Heart left ventricle (tissue), 13 donors: ENCODE data around the gene KCTD5.

Experiments used
- CTCF ChIP-seq, 12 donors: fragments of 200-600 bp; sonication (generic) in 4 of 12; IDR thresholded peaks; one replicate each; pipeline versions ENCODE4 v1.5.0 to v1.8.0; 2018 to 2022; ENCODE audit warnings: antibody characterized with exemption in 12 of 12, mild to moderate bottlenecking in 5 of 12
- POLR2A ChIP-seq, 2 donors: fragments of 450-650 bp; IDR thresholded peaks; one replicate each; pipeline ENCODE4 v1.6.1; 2017; ENCODE audit warnings: antibody characterized with exemption in 2 of 2, mild to moderate bottlenecking in 2 of 2, moderate library complexity in 2 of 2
- donor health status: ischemic (EF 13 %, LVEDD 7.1; RV severe dilation, severe dysfunction).
- donor health status: DM: no; HTN: yes; CAD: no.
- donor health status: DM: no; HTN: no; CAD: no.
- donor health status: ischemic (EF 25% LVEDD 6.9; RV normal size, moderate dysfunction).
- donor health status: ischemic (EF 25% LVEDD 5.7; RV mildly dilated, moderate dysfunction).
- donor health status: ischemic (EF 35%, LVEDD 5.7; RV mildly dilated, moderate dysfunction).
- donor health status: nonischemic (EF 11% LVEDD 7.7; RV severe dilation, severe dysfunction).
- donor health status: DM: yes; HTN: yes; CAD: no.
- donor health status: PGD.
- donor health status: ischemic (EF 29% LVEDD 5.4; RV normal size, mild dysfunction).
- donor health status: nonischemic (EF 23%, LVEDD 6.1; RV moderate dilation, normal function).

DNA sequence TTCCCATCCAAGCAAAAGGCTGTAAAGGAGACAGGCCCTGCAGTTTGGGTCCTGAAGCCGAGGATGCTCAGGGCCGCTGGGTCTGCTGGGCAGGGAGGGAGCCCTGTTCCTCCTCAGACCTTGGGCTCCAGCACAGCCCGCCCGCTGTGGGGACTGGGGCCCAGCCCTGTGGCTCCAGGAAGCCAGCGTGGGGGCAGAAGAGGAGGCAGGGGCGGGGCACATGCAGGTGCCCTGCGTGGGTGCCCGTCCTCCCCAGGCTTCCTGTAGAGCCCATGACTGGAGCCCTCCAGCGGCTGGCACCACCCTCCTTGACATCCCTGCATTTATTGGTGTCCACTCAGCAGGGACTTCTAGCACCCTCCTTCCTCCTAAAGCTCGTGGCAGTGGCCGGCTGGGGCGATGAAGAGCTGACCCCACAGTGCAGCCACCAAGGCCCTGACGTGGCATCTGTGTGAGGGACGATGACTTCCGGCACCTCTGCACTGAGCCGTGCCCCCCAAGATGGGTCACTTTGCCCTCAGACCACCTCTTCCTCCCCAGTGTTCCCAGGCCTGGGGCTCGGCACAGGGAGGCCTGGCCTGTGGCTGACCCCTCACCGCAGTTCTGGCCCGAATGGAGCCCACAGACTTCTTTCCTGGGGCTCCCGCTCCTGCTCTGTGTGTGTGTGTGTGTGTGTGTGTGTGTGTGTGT is 27.8 kb downstream of the KCTD5 start:
- no peak for TF ChIP-seq CTCF (IDR thresholded peaks at IDR 0.05)
- TF ChIP-seq POLR2A (IDR thresholded peaks at IDR 0.05), result no peak
